Muscle layer of colon (tissue), 2 donors: ENCODE data around the gene TAMALIN.

Experiments
- H3K27ac ChIP-seq: one replicate; pipeline ENCODE4 v1.7.0; 2013; ENCODE audit warnings: low read depth, mild to moderate bottlenecking, low read length, moderate library complexity
- H3K27me3 ChIP-seq, 2 donors: one replicate each; pipeline ENCODE4 v1.7.0; 2013; ENCODE audit warnings: low read length in 2 of 2, mild to moderate bottlenecking in 2 of 2; ENCODE audit not compliant: insufficient read depth in 2 of 2, control insufficient read depth in 1 of 2
- H3K36me3 ChIP-seq: one replicate; pipeline ENCODE4 v1.7.0; 2013; ENCODE audit warnings: mild to moderate bottlenecking, low read length; ENCODE audit not compliant: insufficient read depth
- H3K4me1 ChIP-seq: one replicate; pipeline ENCODE4 v1.7.0; 2013; ENCODE audit warnings: mild to moderate bottlenecking, low read length; ENCODE audit not compliant: insufficient read depth
- H3K4me3 ChIP-seq, 2 donors: one replicate each; pipeline ENCODE4 v1.7.0; 2013; ENCODE audit warnings: low read length in 2 of 2, low read depth in 1 of 2, mild to moderate bottlenecking in 1 of 2, moderate library complexity in 1 of 2
- H3K9ac ChIP-seq: one replicate; pipeline ENCODE4 v1.7.0; 2013; ENCODE audit warnings: low read length
- H3K9me3 ChIP-seq: one replicate; pipeline ENCODE4 v1.7.0; 2013; ENCODE audit warnings: mild to moderate bottlenecking, low read length
- donor health status: abdominal sarcoma.
- donor health status: Adenocarcinoma of cecum.

The TAMALIN gene

GRCh38 chr12:52015532-52016041 is 8.8 kb downstream of the TAMALIN start:
- no peaks in the 10 kb centered on the region for H3K27me3 ChIP-seq
- H3K4me1 ChIP-seq: peaks cover 9% of the 10 kb centered on the region
- no peak overlapping the region for H3K9ac ChIP-seq
- no peak overlapping the region for H3K4me3 ChIP-seq
- no peak overlapping the region for H3K27ac ChIP-seq
- H3K9me3 ChIP-seq: no peaks in the 10 kb centered on the region
- H3K36me3 ChIP-seq: peaks cover 6% of the 10 kb centered on the region

DNA sequence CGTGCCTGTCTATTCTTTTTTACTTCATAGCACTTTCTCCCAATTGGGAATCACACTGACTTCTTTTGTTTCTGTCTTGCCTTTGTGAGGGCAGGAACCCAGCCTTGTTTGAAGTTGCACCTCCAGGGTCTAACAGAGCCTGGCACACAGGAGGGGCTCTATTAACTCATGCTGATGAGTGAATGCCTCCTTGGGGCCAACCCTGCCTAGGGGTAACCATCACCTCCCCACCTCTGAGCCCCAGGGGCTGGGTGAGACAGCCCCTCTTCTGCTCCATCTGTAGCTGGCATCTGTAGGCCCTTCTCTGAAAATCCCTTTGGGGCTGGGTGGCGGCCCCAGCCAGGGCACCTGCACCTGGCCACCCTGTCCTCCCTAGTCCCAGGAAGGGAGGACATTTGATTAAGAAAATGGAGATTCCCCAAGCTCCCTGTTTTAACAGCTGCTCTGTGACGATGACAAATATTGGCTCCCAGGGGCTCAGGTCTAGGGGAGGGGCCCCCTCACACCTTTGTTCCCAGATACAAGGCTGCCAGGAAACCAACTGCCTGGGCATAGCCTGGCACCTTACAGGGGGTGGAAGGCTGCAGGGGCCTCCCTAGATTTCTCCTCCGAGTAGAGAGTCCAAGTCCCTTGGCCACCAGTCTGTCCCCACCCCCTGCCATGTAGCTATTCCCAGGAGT is 11.8 kb downstream of the TAMALIN start:
- H3K4me1 ChIP-seq: peaks cover 5% of the 10 kb centered on the region
- H3K27me3 ChIP-seq: peaks cover 0 to 5% of the 10 kb centered on the region in 2 donors
- H3K9me3 ChIP-seq: no peaks in the 10 kb centered on the region
- H3K4me3 ChIP-seq: no peak overlapping the region
- H3K36me3 ChIP-seq: peaks cover 2% of the 10 kb centered on the region
- no peak overlapping the region for H3K9ac ChIP-seq
- no peak overlapping the region for H3K27ac ChIP-seq

GRCh38 chr12:52019113-52019770 is 12.5 kb downstream of the TAMALIN start:
- Histone ChIP-seq H3K36me3 (no peaks in the 10 kb centered on the region), H3K27me3 (peaks cover 0 to 5% of the 10 kb centered on the region in 2 donors), H3K4me3 (no peak overlapping the region), H3K9ac (no peak overlapping the region), H3K9me3 (no peaks in the 10 kb centered on the region), H3K4me1 (peaks cover 10% of the 10 kb centered on the region), H3K27ac (no peak overlapping the region)

- Histone ChIP-seq H3K9ac (no peak overlapping the region), H3K4me1 (peaks cover 25% of the 10 kb centered on the region), H3K9me3 (no peaks in the 10 kb centered on the region), H3K27ac (no peak overlapping the region), H3K36me3 (no peaks in the 10 kb centered on the region), H3K4me3 (no peak overlapping the region), H3K27me3 (peaks cover 0 to 5% of the 10 kb centered on the region in 2 donors)
Observed at GRCh38 chr12:52020539-52021336, 14.0 kb downstream of the TAMALIN start.

DNA sequence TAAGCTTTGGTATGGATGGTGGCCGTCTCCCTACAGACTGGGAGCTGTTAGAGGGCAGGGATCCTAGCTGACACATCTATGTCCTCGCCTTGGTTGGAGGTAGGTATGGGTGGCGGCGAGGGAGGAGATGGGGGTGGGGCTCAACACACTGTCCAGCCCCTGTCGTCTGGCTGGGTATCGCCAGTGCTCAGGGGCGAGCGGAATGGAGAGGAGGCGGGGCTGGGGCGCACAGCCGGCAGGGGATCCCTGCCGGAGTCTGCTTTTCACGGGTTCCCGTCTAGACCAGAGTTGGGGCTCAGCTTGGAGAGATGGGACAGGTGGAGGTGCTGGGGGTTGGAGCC is 16.1 kb downstream of the TAMALIN start:
- H3K9ac ChIP-seq: no peak overlapping the region
- no peaks in the 10 kb centered on the region for H3K36me3 ChIP-seq
- peaks cover 45% of the 10 kb centered on the region for H3K4me1 ChIP-seq
- peak overlapping the region in 1 of 2 donors; percentile 39 for H3K4me3 ChIP-seq
- peaks cover 0 to 5% of the 10 kb centered on the region in 2 donors for H3K27me3 ChIP-seq
- H3K27ac ChIP-seq: no peak overlapping the region
- H3K9me3 ChIP-seq: no peaks in the 10 kb centered on the region

DNA sequence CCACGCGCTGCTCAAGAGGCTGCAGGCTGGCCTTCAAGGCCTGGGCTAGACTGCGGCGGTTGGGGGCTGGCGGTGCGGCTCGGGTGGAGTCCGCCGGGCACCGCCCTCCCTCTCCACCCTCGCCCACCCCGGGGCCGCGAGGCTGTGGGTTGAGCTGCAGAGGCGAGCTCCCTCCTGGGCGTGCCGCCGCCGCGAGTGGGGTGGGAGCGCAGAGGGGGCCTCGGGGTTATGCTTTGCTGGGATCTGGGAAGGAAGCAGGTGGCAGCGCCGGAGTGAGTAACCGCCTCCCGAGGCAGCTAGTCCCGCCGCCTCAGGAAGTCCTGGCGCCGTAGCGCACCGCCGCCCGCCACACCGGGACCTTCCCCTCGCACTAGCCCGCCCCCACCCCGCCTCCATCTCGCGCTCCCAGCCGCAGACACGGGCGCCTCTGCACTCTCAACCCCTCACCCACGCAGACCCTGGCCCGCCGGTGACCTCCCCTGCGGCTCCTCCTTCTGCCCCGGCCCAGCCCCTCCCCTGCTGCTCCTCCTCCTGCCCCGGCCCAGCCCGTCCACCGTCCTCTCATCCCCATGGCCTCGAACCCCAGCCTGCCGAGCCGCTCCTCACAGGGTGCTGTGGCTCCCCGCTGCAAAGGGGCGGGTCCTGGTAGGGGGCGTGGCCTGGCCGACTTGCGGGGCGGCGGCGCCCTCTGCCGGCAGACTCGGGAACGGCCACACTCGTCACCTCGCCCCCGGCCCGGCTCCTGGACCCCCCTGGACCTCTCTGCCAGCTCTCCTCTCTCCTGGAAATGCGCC is 16.6 kb downstream of the TAMALIN start:
- peaks cover 45% of the 10 kb centered on the region for H3K4me1 ChIP-seq
- peak overlapping the region; percentile 39 to 41 for H3K4me3 ChIP-seq
- no peaks in the 10 kb centered on the region for H3K36me3 ChIP-seq
- no peak overlapping the region for H3K27ac ChIP-seq
- H3K9me3 ChIP-seq: no peaks in the 10 kb centered on the region
- no peak overlapping the region for H3K9ac ChIP-seq
- H3K27me3 ChIP-seq: peaks cover 0 to 5% of the 10 kb centered on the region in 2 donors

DNA sequence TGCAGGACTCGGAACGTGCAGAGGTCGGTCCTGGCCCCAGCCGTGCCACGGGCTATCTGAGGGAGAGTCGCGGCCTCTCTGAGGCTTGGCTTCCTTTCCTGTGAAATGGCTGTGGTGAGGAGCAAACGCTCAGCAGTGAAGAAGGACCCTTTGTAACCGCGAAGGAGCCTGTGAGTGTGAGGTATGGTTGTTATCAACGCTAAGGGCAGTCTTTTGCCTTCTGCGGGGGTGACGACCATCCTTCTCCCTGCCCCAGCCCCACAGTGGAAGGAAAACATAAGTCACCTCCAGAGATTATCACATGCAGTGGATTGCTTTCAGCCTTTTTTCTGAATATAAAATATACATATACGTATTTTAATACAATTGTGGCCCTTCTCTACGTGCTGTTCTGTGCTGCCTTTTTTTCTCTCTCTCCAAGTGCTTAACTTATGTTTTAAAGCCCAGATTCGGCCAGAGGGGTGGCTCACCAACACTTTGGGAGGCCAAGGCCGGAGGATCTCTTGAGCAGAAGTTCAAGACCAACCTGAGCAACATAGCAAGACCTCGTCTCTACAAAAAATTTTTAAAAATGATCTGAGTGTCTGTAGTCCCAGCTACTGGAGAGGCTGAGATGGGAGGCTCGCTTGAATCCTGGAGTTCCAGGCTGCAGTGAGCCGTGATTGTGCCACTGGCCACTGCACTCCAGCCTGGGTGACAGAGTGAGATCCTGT is 17.4 kb downstream of the TAMALIN start:
- H3K27me3 ChIP-seq: peaks cover 0 to 5% of the 10 kb centered on the region in 2 donors
- peak overlapping the region; percentile 39 to 41 for H3K4me3 ChIP-seq
- no peak overlapping the region for H3K9ac ChIP-seq
- no peaks in the 10 kb centered on the region for H3K9me3 ChIP-seq
- H3K36me3 ChIP-seq: no peaks in the 10 kb centered on the region
- no peak overlapping the region for H3K27ac ChIP-seq
- H3K4me1 ChIP-seq: peaks cover 45% of the 10 kb centered on the region

DNA sequence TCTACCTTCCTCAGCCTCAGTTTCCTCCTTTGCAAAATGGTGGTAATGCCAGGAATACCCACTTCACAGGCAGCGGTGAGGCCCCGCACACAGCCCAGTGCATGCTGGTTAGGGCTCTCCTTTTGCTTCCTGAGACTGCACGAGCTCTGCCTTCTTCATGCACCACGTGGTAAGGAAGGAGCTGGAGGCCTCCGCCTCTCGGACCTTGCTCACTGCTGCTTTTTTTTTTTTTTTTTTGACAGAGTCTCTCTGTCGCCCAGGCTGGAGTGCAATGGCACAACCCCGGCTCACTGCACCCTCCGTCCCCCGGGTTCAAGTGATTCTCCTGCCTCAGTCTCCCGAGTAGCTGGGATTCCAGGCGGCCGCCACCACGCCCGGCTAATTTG is 18.1 kb downstream of the TAMALIN start:
- Histone ChIP-seq H3K9me3 (no peaks in the 10 kb centered on the region), H3K4me1 (peaks cover 49% of the 10 kb centered on the region), H3K9ac (peak overlapping the region; percentile 25), H3K27me3 (peaks cover 0 to 5% of the 10 kb centered on the region in 2 donors), H3K27ac (no peak overlapping the region), H3K36me3 (no peaks in the 10 kb centered on the region), H3K4me3 (peak overlapping the region in 1 of 2 donors; percentile 34)

DNA sequence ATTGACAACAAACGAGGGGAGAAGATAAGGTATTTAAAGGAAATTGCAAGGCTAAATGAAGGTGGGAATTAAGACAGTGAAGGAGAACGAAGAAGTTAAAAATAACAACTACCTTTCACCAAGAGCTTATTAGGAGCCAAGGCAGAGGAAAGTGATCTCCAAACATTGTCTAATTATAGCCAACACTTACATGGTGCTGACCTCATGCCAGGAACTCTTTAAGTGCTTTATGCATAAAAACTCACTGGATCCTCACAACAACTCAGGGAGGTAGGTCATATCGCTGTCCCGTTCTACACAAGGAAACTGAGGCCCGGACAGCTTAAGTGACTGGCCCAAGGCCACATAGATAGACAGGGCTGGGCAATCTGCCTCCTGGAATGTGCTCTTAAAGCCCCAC is 19.5 kb downstream of the TAMALIN start:
- peak overlapping the region; percentile 72 for H3K27ac ChIP-seq
- peak overlapping the region; percentile 25 for H3K9ac ChIP-seq
- H3K4me1 ChIP-seq: peaks cover 51% of the 10 kb centered on the region
- H3K27me3 ChIP-seq: peaks cover 0 to 5% of the 10 kb centered on the region in 2 donors
- no peaks in the 10 kb centered on the region for H3K9me3 ChIP-seq
- H3K36me3 ChIP-seq: no peaks in the 10 kb centered on the region
- H3K4me3 ChIP-seq: peak overlapping the region; percentile 17 to 34

GRCh38 chr12:52027085-52027843 is 20.5 kb downstream of the TAMALIN start:
- no peaks in the 10 kb centered on the region for H3K9me3 ChIP-seq
- H3K36me3 ChIP-seq: no peaks in the 10 kb centered on the region
- peak overlapping the region; percentile 25 for H3K9ac ChIP-seq
- H3K27ac ChIP-seq: peak overlapping the region; percentile 72
- peaks cover 57% of the 10 kb centered on the region for H3K4me1 ChIP-seq
- H3K27me3 ChIP-seq: peaks cover 0 to 5% of the 10 kb centered on the region in 2 donors
- H3K4me3 ChIP-seq: no peak overlapping the region
